GM10266 (cell line): ENCODE results near the gene GALP.

Experiments used
- DNase-seq: peaks from one replicate; pipeline ENCODE4 v3.0.0; 2012; ENCODE audit errors: extremely low spot score
- CTCF ChIP-seq: IDR thresholded peaks from 2 replicates; pipeline ENCODE4 v1.5.1; 2012; ENCODE audit warnings: mild to moderate bottlenecking, low read depth; ENCODE audit not compliant: control insufficient read depth, insufficient read depth; ENCODE audit errors: missing control alignments

GALP gene

GRCh38 chr19:56156768-56157167 lies 19.0 kb upstream of the GALP start:
- TF ChIP-seq CTCF = no peak
- DNase-seq = no peak

GRCh38 chr19:56158170-56158757 lies 17.5 kb upstream of the GALP start:
- no peak for TF ChIP-seq CTCF
- no peak for DNase-seq

- TF ChIP-seq CTCF = no peak
- no peak for DNase-seq
Observed at GRCh38 chr19:56159009-56159559, 16.7 kb upstream of the GALP start.

- no peak for DNase-seq
- no peak for TF ChIP-seq CTCF
Observed at GRCh38 chr19:56159622-56160271, 16.1 kb upstream of the GALP start.

- TF ChIP-seq CTCF = no peak
- no peak for DNase-seq
Observed at GRCh38 chr19:56161534-56161933, 14.3 kb upstream of the GALP start.

GRCh38 chr19:56162258-56162657 lies 13.6 kb upstream of the GALP start:
- TF ChIP-seq CTCF = no peak
- DNase-seq = no peak

GRCh38 chr19:56163097-56163496 lies 12.7 kb upstream of the GALP start:
- no peak for TF ChIP-seq CTCF
- no peak for DNase-seq
